A549 (cell line): ENCODE data around the gene MYO10. TPM values are rescaled to one million over a fixed set of nuclear protein-coding genes. Genes with fewer than 3 reads are reported as not detected.

Experiments
- ATAC-seq, 2 experiments: fragments of 200-7000 bp in 1 of 2; fragments of >200 bp in 1 of 2; cut with Nextera tagmentation in 1 of 2; cut with Tn5 transposase in 1 of 2; 3 replicates each; pipeline versions ENCODE4 v1.8.0 to v1.9.1; 2018 to 2020; ENCODE audit warnings: mild to moderate bottlenecking in 1 of 2, moderate library complexity in 1 of 2
- CTCF ChIA-PET: fragments of 300-600 bp; sonication (Branson Sonifier 250); formaldehyde crosslinking; extraction: SDS; loops from one replicate; lab custom pipeline; 2021; ENCODE audit warnings: antibody characterized with exemption, inconsistent platforms; lab: Yijun Ruan, JAX
- POLR2A ChIA-PET: fragments of 350-600 bp; formaldehyde crosslinking; extraction: SDS; loops from one replicate; lab custom pipeline; 2021; ENCODE audit warnings: antibody characterized with exemption, inconsistent platforms; lab: Yijun Ruan, JAX
- DNase-seq, 2 experiments: peaks; one replicate each; pipeline versions ENCODE4 v3.0.0 to v3.0.0-alpha.2; 2011 to 2016; ENCODE audit warnings: low read depth in 1 of 2, low spot score in 1 of 2
- FAIRE-seq: peaks from 2 replicates; lab custom pipeline; 2011; peaks lifted over from hg19 to GRCh38; lab: Jason Lieb, UNC
- H3K27ac ChIP-seq, 2 experiments: fragments of >200 bp; sonication (Bioruptor Twin); formaldehyde crosslinking; 3 replicates each; pipeline ENCODE4 v1.5.1; 2016 to 2017
- H3K4me1 ChIP-seq: fragments of >200 bp; sonication (Bioruptor Twin); formaldehyde crosslinking; 3 replicates; pipeline ENCODE4 v1.6.1; 2016
- H3K4me2 ChIP-seq: fragments of >200 bp; sonication (Bioruptor Twin); formaldehyde crosslinking; 3 replicates; pipeline ENCODE4 v1.6.1; 2016
- H3K4me3 ChIP-seq: fragments of >200 bp; sonication (Bioruptor Twin); formaldehyde crosslinking; 3 replicates; pipeline ENCODE4 v1.5.1; 2016
- H3K9me3 ChIP-seq: fragments of >200 bp; sonication (Bioruptor Twin); formaldehyde crosslinking; 3 replicates; pipeline ENCODE4 v1.6.1; 2016
- BCL3 ChIP-seq: fragments of >200 bp; sonication (Bioruptor Twin); formaldehyde crosslinking; IDR thresholded peaks from 3 replicates; pipeline ENCODE4 v1.6.1; 2016
- BHLHE40 ChIP-seq: IDR thresholded peaks from 2 replicates; pipeline ENCODE4 v1.6.1; 2012; ENCODE audit warnings: low read depth, low read length, inconsistent platforms
- CEBPB ChIP-seq, 2 experiments: fragments of >200 bp in 1 of 2; sonication (Bioruptor Twin) in 1 of 2; formaldehyde crosslinking in 1 of 2; IDR thresholded peaks; 2 replicates each; pipeline ENCODE4 v1.6.1; 2012 to 2016
- CHD2 ChIP-seq: fragments of 150-350 bp; IDR thresholded peaks from 2 replicates; pipeline ENCODE4 v1.6.1; 2014; ENCODE audit warnings: low read length; ENCODE audit not compliant: partially characterized antibody
- CTCF ChIP-seq: fragments of >200 bp; sonication (Bioruptor Twin); formaldehyde crosslinking; IDR thresholded peaks from 3 replicates; pipeline ENCODE4 v1.5.1; 2016
- EHF ChIP-seq: fragments of 250-450 bp; sonication (Bioruptor Pico); IDR thresholded peaks from 2 replicates; pipeline ENCODE4 v1.5.0; 2020; ENCODE audit warnings: mild to moderate bottlenecking
- FOSB ChIP-seq: fragments of 250-450 bp; sonication (Bioruptor Pico); IDR thresholded peaks from 2 replicates; pipeline ENCODE4 v1.5.0; 2020; ENCODE audit warnings: mild to moderate bottlenecking, moderate library complexity
- HEYL ChIP-seq: fragments of 250-450 bp; sonication (Bioruptor Pico); IDR thresholded peaks from 2 replicates; pipeline ENCODE4 v1.8.0; 2021; ENCODE audit warnings: mild to moderate bottlenecking, moderate library complexity
- KDM5A ChIP-seq: fragments of 200-600 bp; sonication (generic); IDR thresholded peaks from 2 replicates; pipeline ENCODE4 v1.6.1; 2016; ENCODE audit warnings: antibody characterized with exemption, mild to moderate bottlenecking
- MYC ChIP-seq: IDR thresholded peaks from 2 replicates; pipeline ENCODE4 v1.6.1; 2012; ENCODE audit warnings: mild to moderate bottlenecking, inconsistent platforms, low read length, improper control_type of control experiment, borderline replicate concordance
- NFE2L2 ChIP-seq: fragments of 150-350 bp; conservative IDR thresholded peaks from 2 replicates; pipeline ENCODE4 v1.6.1; 2014; ENCODE audit warnings: low read length
- NR3C1 ChIP-seq: fragments of >200 bp; sonication (Bioruptor Twin); formaldehyde crosslinking; IDR thresholded peaks from 3 replicates; pipeline ENCODE4 v1.6.1; 2017
- POLR2A ChIP-seq: IDR thresholded peaks from 2 replicates; pipeline ENCODE4 v1.6.1; 2012; ENCODE audit warnings: mild to moderate bottlenecking, low read length
- RARB ChIP-seq: fragments of 250-450 bp; sonication (Bioruptor Pico); IDR thresholded peaks from 2 replicates; pipeline ENCODE4 v1.8.0; 2021; ENCODE audit warnings: mild to moderate bottlenecking, moderate library complexity
- REST ChIP-seq: fragments of 200-600 bp; sonication (generic); IDR thresholded peaks from 2 replicates; pipeline ENCODE4 v1.6.1; 2016; ENCODE audit warnings: antibody characterized with exemption, mild to moderate bottlenecking, moderate library complexity
- SREBF2 ChIP-seq: fragments of 450-650 bp; IDR thresholded peaks from 2 replicates; pipeline ENCODE4 v1.6.1; 2014; ENCODE audit warnings: mild to moderate bottlenecking, moderate library complexity
- USF2 ChIP-seq: fragments of 450-650 bp; IDR thresholded peaks from 2 replicates; pipeline ENCODE4 v1.6.1; 2014; ENCODE audit warnings: antibody characterized with exemption
- ZSCAN20 ChIP-seq: fragments of 250-450 bp; sonication (Bioruptor Pico); IDR thresholded peaks from 2 replicates; pipeline ENCODE4 v1.8.0; 2022; ENCODE audit warnings: mild to moderate bottlenecking, moderate library complexity
- WGBS: methylation state at CpG from one replicate; pipeline ENCODE4 v1.1.6; 2017; ENCODE audit errors: missing lambda C conversion rate; 5-methylcytosine and 5-hydroxymethylcytosine counted together
- polyA plus RNA-seq, 4 experiments: library from polyadenylated mRNA; depleted of rRNA in 3 of 4; stranded (reverse); fragments of >200 nt; fragmentation: RNase III in 1 of 4; extraction: RNeasy Plus Mini Kit Qiagen cat#74134 plus additional on column Dnase treatment in 1 of 4; gene quantifications; 2 replicates in 3 of 4; 3 replicates in 1 of 4; pipeline ENCODE4 v1.2.3, GENCODE V29; 2011 to 2017
- TF ChIP-seq, protein P1 (sequence below): fragments of >200 bp; sonication (Bioruptor Twin); formaldehyde crosslinking; IDR thresholded peaks from 2 replicates; pipeline ENCODE4 v1.6.1; 2016
- TF ChIP-seq, protein P2 (sequence below): fragments of 150-350 bp; IDR thresholded peaks from 2 replicates; pipeline ENCODE4 v1.6.1; 2014; ENCODE audit warnings: low read depth, mild to moderate bottlenecking, low read length

The MYO10 gene
- polyA plus RNA-seq, 2 of the 4 experiments (the other 2 are of a cell fraction): 68.0 to 68.5 TPM

- no peaks in the 10 kb centered on the region for H3K4me1 ChIP-seq
- H3K4me2 ChIP-seq: no peak overlapping the region
- FAIRE-seq (no peak), DNase-seq (no peak), ATAC-seq (0 out of 6 replicates have a peak, but pooled peaks of 1 of the 2 experiments have one; percentile 18)
- ChIA-PET POLR2A (no interaction called here), CTCF (interaction anchor here (0.6 to 3.1 kb wide), 3 partner anchors 433 to 442 kb away, joined by 3 to 12 read pairs (median 3); no protein-coding TSS in a partner anchor)
- TF ChIP-seq HEYL (no peak), SREBF2 (no peak)
- 65% methylated on average over 6 of the region's 6 CpGs for WGBS
- H3K9me3 ChIP-seq: no peaks in the 10 kb centered on the region
- no peak overlapping the region for H3K4me3 ChIP-seq
- no peak overlapping the region for H3K27ac ChIP-seq
Measured at GRCh38 chr5:16757146-16757545, 178.9 kb downstream of the MYO10 start.

DNA sequence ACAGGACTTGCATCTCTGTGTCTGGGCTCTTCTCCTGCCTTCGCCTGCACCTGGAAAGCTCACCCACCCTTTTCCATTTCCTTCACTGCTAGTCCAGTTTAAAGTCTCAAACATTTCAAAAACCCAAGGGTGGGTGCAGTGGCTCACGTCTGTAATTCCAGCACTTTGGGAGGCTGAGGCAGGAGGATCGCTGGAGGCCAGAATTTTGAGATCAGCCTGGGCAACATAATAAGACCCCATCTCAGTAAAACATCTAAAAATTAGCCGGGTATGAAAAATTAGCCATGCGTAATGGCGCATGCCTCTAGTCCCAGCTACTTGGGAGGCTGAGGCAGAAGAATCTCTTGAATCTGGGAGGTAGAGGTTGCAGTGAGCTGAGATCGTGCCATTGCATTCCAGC, 179.4 kb downstream of the MYO10 start:
- Histone ChIP-seq H3K4me2 (no peak overlapping the region), H3K27ac (no peak overlapping the region), H3K9me3 (no peaks in the 10 kb centered on the region)
- DNase-seq (no peak), ATAC-seq (no peak)
- POLR2A ChIA-PET: no interaction called here
- TF ChIP-seq BHLHE40 (no peak), REST (no peak), CEBPB (IDR thresholded peaks at IDR 0.05) (no peak)
- TF ChIP-seq, all 56 proteins: peak for 0
- Histone ChIP-seq H3K4me1 (no peaks in the 10 kb centered on the region), H3K4me3 (no peak overlapping the region)
- no peak for FAIRE-seq
- WGBS: 94% methylated on average over 7 of the region's 7 CpGs
- CTCF ChIA-PET: interaction anchor here (0.6 to 3.1 kb wide), 3 partner anchors 433 to 442 kb away, joined by 3 to 12 read pairs (median 3); no protein-coding TSS in a partner anchor

GRCh38 chr5:16755641-16756040, 180.4 kb downstream of the MYO10 start:
- no peak overlapping the region for H3K27ac ChIP-seq
- ChIA-PET CTCF (interaction anchor here (3.1 kb wide), 1 partner anchor 434 kb away, joined by 12 read pairs; no protein-coding TSS in a partner anchor), POLR2A (no interaction called here)
- WGBS: 94% methylated on average over 2 of the region's 2 CpGs
- H3K9me3 ChIP-seq: no peaks in the 10 kb centered on the region
- FAIRE-seq (no peak), ATAC-seq (no peak), DNase-seq (no peak)
- TF ChIP-seq KDM5A: no peak
- TF ChIP-seq BHLHE40: no peak
- no peak for TF ChIP-seq MYC
- TF ChIP-seq ZSCAN20 (CRISPR knock-in tag): no peak
- TF ChIP-seq HEYL: no peak
- no peak for TF ChIP-seq REST
- TF ChIP-seq RARB (CRISPR knock-in tag): no peak
- TF ChIP-seq EHF (CRISPR knock-in tag): no peak
- TF ChIP-seq NFE2L2: no peak
- no peak for TF ChIP-seq FOSB (CRISPR knock-in tag)
- no peak for TF ChIP-seq USF2
- TF ChIP-seq, protein P1, sequence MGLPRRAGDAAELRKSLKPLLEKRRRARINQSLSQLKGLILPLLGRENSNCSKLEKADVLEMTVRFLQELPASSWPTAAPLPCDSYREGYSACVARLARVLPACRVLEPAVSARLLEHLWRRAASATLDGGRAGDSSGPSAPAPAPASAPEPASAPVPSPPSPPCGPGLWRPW: no peak
- TF ChIP-seq CTCF: no peak
- no peak for TF ChIP-seq POLR2A
- TF ChIP-seq, protein P2, sequence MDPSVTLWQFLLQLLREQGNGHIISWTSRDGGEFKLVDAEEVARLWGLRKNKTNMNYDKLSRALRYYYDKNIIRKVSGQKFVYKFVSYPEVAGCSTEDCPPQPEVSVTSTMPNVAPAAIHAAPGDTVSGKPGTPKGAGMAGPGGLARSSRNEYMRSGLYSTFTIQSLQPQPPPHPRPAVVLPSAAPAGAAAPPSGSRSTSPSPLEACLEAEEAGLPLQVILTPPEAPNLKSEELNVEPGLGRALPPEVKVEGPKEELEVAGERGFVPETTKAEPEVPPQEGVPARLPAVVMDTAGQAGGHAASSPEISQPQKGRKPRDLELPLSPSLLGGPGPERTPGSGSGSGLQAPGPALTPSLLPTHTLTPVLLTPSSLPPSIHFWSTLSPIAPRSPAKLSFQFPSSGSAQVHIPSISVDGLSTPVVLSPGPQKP: no peak
- no peak for TF ChIP-seq NR3C1
- no peak for TF ChIP-seq CHD2
- TF ChIP-seq BCL3: no peak
- no peaks in the 10 kb centered on the region for H3K4me1 ChIP-seq
- H3K4me2 ChIP-seq: no peak overlapping the region
- no peak overlapping the region for H3K4me3 ChIP-seq
